CD4-positive, alpha-beta T cell (primary cell): Measurements from ENCODE around the gene FGFR3. TPM values are rescaled to one million over a fixed set of nuclear protein-coding genes. Genes with fewer than 3 reads are reported as not detected.

Experiments
- ATAC-seq: fragments of 200-7000 bp; cut with Tn5 transposase; one replicate; pipeline ENCODE4 v1.10.0; 2022; ENCODE audit warnings: mild to moderate bottlenecking; ENCODE audit not compliant: poor library complexity
- CTCF ChIA-PET: fragments of 350-600 bp; sonication (Branson Sonifier 250); formaldehyde crosslinking; loops from one replicate; lab custom pipeline; 2021; ENCODE audit warnings: antibody characterized with exemption, inconsistent platforms; lab: Charles Lee
- POLR2A ChIA-PET: fragments of 350-600 bp; sonication (Branson Sonifier 250); formaldehyde crosslinking; loops from one replicate; lab custom pipeline; 2021; ENCODE audit warnings: antibody characterized with exemption, inconsistent platforms; lab: Charles Lee
- DNase-seq, 14 experiments: peaks; one replicate each; pipeline ENCODE4 v3.0.0-alpha.2; 2013 to 2020; ENCODE audit warnings: mixed read lengths in 2 of 14
- H3K27ac ChIP-seq, 2 donors: one replicate each; pipeline versions ENCODE4 v1.5.1 to v1.7.0; 2013; ENCODE audit warnings: low read length in 2 of 2, low read depth in 1 of 2, mild to moderate bottlenecking in 1 of 2
- H3K27me3 ChIP-seq, 2 experiments: 1 replicate in 1 of 2; 2 replicates in 1 of 2; pipeline versions ENCODE4 v1.6.1 to v1.7.0; 2013; ENCODE audit warnings: low read length in 2 of 2, control low read depth in 1 of 2, mild to moderate bottlenecking in 1 of 2, moderate library complexity in 1 of 2; ENCODE audit not compliant: insufficient read depth in 2 of 2, control insufficient read depth in 1 of 2
- H3K36me3 ChIP-seq: one replicate; pipeline ENCODE4 v1.6.1; 2013; ENCODE audit warnings: low read length, control low read depth; ENCODE audit not compliant: insufficient read depth
- H3K4me1 ChIP-seq: one replicate; pipeline ENCODE4 v1.6.1; 2013; ENCODE audit warnings: low read length, control low read depth; ENCODE audit not compliant: insufficient read depth
- H3K4me3 ChIP-seq: one replicate; pipeline ENCODE4 v1.5.1; 2013; ENCODE audit warnings: mild to moderate bottlenecking, low read length, moderate library complexity
- H3K9me3 ChIP-seq, 2 experiments: 1 replicate in 1 of 2; 2 replicates in 1 of 2; pipeline versions ENCODE4 v1.6.1 to v1.7.0; 2013; ENCODE audit warnings: low read length in 2 of 2, mild to moderate bottlenecking in 2 of 2, control low read depth in 1 of 2, moderate library complexity in 1 of 2; ENCODE audit not compliant: control insufficient read depth in 1 of 2, insufficient read depth in 1 of 2
- H3K27ac Mint-ChIP-seq: one replicate; pipeline ENCODE4 v1.8.0; 2020; ENCODE audit warnings: mixed read lengths
- H3K27me3 Mint-ChIP-seq: one replicate; pipeline ENCODE4 v1.8.0; 2021; ENCODE audit warnings: mixed read lengths
- H3K36me3 Mint-ChIP-seq: one replicate; pipeline ENCODE4 v1.8.0; 2021; ENCODE audit warnings: low read depth, mixed read lengths
- H3K4me1 Mint-ChIP-seq: one replicate; pipeline ENCODE4 v1.8.0; 2021; ENCODE audit warnings: low read depth, mixed read lengths
- H3K4me3 Mint-ChIP-seq: one replicate; pipeline ENCODE4 v1.8.0; 2020; ENCODE audit warnings: mild to moderate bottlenecking, mixed read lengths
- H3K9me3 Mint-ChIP-seq: one replicate; pipeline ENCODE4 v1.8.0; 2020; ENCODE audit warnings: mixed read lengths
- intact Hi-C, 2 experiments: fragments of 100-400 bp; cut with DNase I in 1 of 2; cut with micrococcal nuclease in 1 of 2; formaldehyde crosslinking; loops; one replicate each; pipeline versions ENCODE4 v1.15.1 to v1.9.0; 2023 to 2025; cut with DNase I, micrococcal nuclease
- total RNA-seq, 174 experiments: library from RNA in 2 of 174; stranded (reverse) in 2 of 174; gene quantifications; one replicate each; pipeline ENCODE4 v1.2.3 and lab custom pipeline; 2021 to 2026
- TF ChIP-seq, protein P1 (sequence below): fragments of 200-600 bp; IDR thresholded peaks from one replicate; pipeline ENCODE4 v1.8.0; 2022; ENCODE audit warnings: antibody characterized with exemption, mild to moderate bottlenecking

Gene FGFR3
- total RNA-seq, 2 experiments from 2014 or later, result 0.33 TPM; not detected in 1

- Histone ChIP-seq H3K27me3 (no peaks in the 10 kb centered on the region), H3K36me3 (no peaks in the 10 kb centered on the region), H3K4me3 (no peak overlapping the region), H3K9me3 (no peaks in the 10 kb centered on the region), H3K27ac (no peak overlapping the region), H3K4me1 (no peaks in the 10 kb centered on the region)
- Mint-ChIP-seq H3K27me3 (no peaks in the 10 kb centered on the region), H3K4me1 (no peaks in the 10 kb centered on the region), H3K9me3 (no peaks in the 10 kb centered on the region), H3K27ac (no peak overlapping the region), H3K36me3 (no peaks in the 10 kb centered on the region), H3K4me3 (no peak overlapping the region)
- ATAC-seq (no peak), DNase-seq (no peak)
- POLR2A ChIA-PET, result no interaction called here
- intact Hi-C loops, result no loop called here
- CTCF ChIA-PET, result no interaction called here
- TF ChIP-seq, protein P1, sequence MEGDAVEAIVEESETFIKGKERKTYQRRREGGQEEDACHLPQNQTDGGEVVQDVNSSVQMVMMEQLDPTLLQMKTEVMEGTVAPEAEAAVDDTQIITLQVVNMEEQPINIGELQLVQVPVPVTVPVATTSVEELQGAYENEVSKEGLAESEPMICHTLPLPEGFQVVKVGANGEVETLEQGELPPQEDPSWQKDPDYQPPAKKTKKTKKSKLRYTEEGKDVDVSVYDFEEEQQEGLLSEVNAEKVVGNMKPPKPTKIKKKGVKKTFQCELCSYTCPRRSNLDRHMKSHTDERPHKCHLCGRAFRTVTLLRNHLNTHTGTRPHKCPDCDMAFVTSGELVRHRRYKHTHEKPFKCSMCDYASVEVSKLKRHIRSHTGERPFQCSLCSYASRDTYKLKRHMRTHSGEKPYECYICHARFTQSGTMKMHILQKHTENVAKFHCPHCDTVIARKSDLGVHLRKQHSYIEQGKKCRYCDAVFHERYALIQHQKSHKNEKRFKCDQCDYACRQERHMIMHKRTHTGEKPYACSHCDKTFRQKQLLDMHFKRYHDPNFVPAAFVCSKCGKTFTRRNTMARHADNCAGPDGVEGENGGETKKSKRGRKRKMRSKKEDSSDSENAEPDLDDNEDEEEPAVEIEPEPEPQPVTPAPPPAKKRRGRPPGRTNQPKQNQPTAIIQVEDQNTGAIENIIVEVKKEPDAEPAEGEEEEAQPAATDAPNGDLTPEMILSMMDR, result no peak
Measured at GRCh38 chr4:1784395-1784788, 8.7 kb upstream of the FGFR3 start.

GRCh38 chr4:1784789-1785591 is 8.1 kb upstream of the FGFR3 start:
- H3K4me1 Mint-ChIP-seq, result no peaks in the 10 kb centered on the region
- Histone ChIP-seq H3K27ac (no peak overlapping the region), H3K27me3 (no peaks in the 10 kb centered on the region), H3K4me1 (no peaks in the 10 kb centered on the region), H3K9me3 (no peaks in the 10 kb centered on the region), H3K4me3 (no peak overlapping the region), H3K36me3 (no peaks in the 10 kb centered on the region)
- ChIA-PET CTCF (no interaction called here), POLR2A (no interaction called here)
- intact Hi-C loops, result no loop called here
- no peaks in the 10 kb centered on the region for H3K9me3 Mint-ChIP-seq
- H3K27ac Mint-ChIP-seq, result no peak overlapping the region
- no peaks in the 10 kb centered on the region for H3K36me3 Mint-ChIP-seq
- TF ChIP-seq, protein P1, result no peak
- no peak overlapping the region for H3K4me3 Mint-ChIP-seq
- DNase-seq (no peak), ATAC-seq (no peak)
- no peaks in the 10 kb centered on the region for H3K27me3 Mint-ChIP-seq

DNA sequence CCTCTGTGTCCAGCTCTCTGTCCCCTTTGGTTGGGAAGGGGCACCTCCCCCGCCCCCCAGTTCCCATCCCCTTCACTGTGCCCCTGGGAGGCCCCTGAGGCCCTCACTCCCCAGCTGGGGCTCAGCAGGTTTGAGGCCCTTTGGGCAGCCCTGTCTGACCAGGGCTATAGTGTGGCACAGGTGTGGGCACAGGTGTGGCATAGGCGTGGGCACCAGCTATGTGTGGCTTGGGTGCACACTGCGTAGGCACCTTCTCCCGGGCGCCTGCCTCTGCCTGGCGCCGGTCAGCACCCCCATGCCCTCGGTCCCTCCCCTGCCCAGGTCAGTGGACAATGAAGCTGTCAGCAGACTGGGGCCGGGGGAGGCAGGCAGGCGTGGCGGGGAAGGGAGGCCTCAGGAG is 7.5 kb upstream of the FGFR3 start:
- CTCF ChIA-PET, result no interaction called here
- no peaks in the 10 kb centered on the region for H3K4me1 Mint-ChIP-seq
- Histone ChIP-seq H3K36me3 (no peaks in the 10 kb centered on the region), H3K4me1 (no peaks in the 10 kb centered on the region), H3K27ac (no peak overlapping the region), H3K9me3 (no peaks in the 10 kb centered on the region), H3K27me3 (no peaks in the 10 kb centered on the region), H3K4me3 (no peak overlapping the region)
- H3K9me3 Mint-ChIP-seq, result no peaks in the 10 kb centered on the region
- no peak for ATAC-seq
- POLR2A ChIA-PET, result no interaction called here
- H3K36me3 Mint-ChIP-seq, result no peaks in the 10 kb centered on the region
- no peak overlapping the region for H3K4me3 Mint-ChIP-seq
- intact Hi-C loops, result no loop called here
- DNase-seq, result no peak
- H3K27ac Mint-ChIP-seq, result no peak overlapping the region
- TF ChIP-seq, protein P1, result no peak
- peaks cover under 1% of the 10 kb centered on the region for H3K27me3 Mint-ChIP-seq
